Measurements from ENCODE around the gene MBD3L2.

The MBD3L2 gene

GRCh38 chr19:7063339-7063738, 14.2 kb downstream of the MBD3L2 start:
- DNase-seq (ENCODE audit: low read depth): no peak

GRCh38 chr19:7063764-7064418, 14.8 kb downstream of the MBD3L2 start:
- no peak for DNase-seq (ENCODE audit: low read depth)

DNA sequence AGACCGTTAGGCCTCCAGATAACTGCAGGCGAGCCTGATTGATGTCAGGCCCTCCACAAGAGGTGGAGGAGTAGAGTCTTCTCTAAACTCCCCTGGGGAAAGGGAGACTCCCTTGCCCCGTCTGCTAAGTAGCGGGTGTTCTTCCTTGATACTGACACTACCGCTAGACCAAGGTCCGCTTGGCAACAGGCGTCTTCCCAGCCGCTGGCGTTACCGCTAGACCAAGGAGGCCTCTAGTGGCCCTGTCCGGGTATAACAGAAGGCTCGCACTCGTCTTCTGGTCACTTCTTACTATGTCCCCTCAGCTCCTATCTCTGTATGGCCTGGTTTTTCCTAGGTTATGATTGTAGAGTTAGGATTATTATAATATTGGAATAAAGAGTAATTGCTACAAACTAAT, 18.0 kb downstream of the MBD3L2 start:
- DNase-seq (ENCODE audit: low read depth): peak; percentile 22

DNA sequence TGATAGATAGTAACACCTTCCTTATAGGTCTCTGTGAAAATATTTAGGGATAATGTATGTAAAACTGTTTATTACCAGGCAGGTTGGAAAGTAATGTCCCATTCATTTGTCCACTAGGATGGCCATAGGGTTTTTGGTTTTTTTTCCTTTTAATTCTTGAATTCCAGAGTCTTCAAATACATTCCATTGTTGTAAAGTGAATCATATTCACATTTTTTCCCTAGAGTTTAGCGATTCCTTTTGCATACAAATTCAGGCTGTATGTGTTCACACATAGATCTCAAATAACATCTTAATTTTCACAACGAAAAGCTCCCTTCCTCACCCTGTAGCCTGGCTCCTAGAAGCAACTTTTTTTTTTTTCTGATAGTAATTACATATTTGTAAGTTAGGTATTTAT, 18.6 kb downstream of the MBD3L2 start:
- DNase-seq (ENCODE audit: low read depth): peak; percentile 49

DNA sequence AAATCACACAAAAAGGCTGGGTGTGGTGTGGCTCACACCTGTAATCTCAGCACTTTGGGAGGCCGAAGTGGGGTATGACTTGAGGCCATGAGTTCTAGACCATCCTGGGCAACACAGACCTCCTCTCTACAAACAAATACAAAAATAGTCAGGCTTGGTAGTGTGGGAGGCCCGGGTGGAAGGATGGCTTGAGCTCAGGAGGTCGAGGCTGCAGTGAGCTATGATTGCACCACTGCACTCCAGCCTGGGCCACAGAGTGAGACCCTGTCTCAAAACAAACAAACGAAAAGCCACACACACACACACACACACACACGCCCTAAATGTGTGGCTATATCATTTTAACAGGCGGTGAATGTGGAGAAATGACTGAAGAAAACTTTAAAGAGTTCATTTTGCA, 19.5 kb downstream of the MBD3L2 start:
- no peak for DNase-seq (ENCODE audit: low read depth)

GRCh38 chr19:7069042-7069903, 20.2 kb downstream of the MBD3L2 start, which contains the start of gene ZNF557:
Gene ZNF557 (plus strand): TSS chr19:7069703. CDS start chr19:7075075, 5,372 bp downstream.
- peak; percentile 98 for DNase-seq (ENCODE audit: low read depth)

- peak; percentile 33 for DNase-seq (ENCODE audit: low read depth)
Measured at GRCh38 chr19:7069904-7070226, 20.7 kb downstream of the MBD3L2 start.

DNA sequence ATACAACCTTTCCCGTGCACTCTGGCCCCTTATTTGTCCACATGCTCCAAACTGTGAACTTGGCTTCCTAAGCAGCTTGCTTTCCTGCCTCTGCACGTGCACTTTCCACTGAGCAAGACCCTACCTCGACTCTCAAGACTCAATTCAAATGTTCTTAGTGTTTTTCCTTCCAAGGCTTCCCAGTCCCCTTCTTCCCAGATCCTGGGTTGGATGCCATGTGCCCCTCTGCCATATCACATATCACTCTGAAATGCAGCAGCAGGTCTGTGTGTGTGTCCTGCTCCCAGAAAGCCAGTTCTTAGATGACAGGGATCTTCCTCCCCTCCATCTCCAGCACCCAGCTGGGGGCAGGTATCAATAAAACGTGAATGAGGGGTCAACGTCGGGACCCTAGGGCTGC, 23.4 kb downstream of the MBD3L2 start:
- no peak for DNase-seq (ENCODE audit: low read depth)

- no peak for DNase-seq (ENCODE audit: low read depth)
Measured at GRCh38 chr19:7074705-7075282, 25.7 kb downstream of the MBD3L2 start.

DNA sequence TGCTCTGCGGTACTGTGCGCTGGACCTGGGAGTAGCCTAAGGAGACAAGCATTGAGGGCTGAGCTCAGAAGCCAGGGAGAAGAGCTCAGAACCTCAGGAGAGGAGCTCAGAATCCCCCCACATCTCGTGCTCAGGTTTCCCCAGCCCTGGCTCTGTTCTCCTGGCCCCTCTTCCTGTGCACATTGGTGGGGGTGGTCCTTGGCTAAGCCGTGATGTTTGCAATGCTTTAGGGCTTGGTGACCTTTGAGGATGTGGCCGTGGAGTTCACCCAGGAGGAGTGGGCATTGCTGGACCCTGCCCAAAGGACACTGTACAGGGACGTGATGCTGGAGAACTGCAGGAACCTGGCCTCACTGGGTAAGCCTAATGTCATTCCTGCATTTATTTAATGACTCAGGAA, 27.0 kb downstream of the MBD3L2 start:
- no peak for DNase-seq (ENCODE audit: low read depth)

GRCh38 chr19:7078008-7078407, 28.9 kb downstream of the MBD3L2 start:
- DNase-seq (ENCODE audit: low read depth): peak; percentile 7

DNA sequence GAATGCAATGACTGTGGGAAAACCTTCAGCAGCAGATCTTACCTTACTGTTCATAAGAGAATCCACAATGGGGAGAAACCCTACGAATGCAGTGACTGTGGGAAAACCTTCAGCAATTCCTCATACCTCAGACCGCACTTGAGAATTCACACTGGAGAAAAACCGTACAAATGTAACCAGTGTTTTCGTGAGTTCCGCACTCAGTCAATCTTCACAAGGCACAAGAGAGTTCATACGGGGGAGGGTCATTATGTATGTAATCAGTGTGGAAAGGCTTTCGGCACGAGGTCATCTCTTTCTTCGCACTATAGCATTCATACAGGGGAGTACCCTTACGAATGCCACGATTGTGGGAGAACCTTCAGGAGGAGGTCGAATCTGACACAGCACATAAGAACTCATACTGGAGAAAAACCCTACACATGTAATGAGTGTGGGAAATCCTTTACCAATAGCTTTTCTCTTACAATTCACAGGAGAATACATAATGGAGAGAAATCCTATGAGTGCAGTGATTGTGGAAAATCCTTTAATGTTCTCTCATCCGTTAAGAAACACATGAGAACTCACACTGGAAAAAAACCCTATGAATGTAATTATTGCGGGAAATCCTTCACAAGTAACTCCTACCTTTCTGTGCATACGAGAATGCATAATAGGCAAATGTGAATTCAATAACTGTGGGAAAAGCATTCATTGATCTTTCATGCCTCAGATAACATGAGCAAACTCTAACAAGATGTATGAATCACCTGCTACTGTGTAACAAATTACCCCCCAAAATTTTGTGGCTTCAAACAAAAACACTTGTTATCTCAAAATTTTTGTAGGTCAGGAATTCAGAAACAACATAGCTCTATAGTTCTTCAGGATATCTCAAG, 34.2 kb downstream of the MBD3L2 start:
- DNase-seq (ENCODE audit: low read depth): peak; percentile 25

- DNase-seq (ENCODE audit: low read depth): no peak
Measured at GRCh38 chr19:7088999-7089398, 39.9 kb downstream of the MBD3L2 start.

GRCh38 chr19:7098096-7098495, 49.0 kb downstream of the MBD3L2 start:
- no peak for DNase-seq (ENCODE audit: low read depth)

DNA sequence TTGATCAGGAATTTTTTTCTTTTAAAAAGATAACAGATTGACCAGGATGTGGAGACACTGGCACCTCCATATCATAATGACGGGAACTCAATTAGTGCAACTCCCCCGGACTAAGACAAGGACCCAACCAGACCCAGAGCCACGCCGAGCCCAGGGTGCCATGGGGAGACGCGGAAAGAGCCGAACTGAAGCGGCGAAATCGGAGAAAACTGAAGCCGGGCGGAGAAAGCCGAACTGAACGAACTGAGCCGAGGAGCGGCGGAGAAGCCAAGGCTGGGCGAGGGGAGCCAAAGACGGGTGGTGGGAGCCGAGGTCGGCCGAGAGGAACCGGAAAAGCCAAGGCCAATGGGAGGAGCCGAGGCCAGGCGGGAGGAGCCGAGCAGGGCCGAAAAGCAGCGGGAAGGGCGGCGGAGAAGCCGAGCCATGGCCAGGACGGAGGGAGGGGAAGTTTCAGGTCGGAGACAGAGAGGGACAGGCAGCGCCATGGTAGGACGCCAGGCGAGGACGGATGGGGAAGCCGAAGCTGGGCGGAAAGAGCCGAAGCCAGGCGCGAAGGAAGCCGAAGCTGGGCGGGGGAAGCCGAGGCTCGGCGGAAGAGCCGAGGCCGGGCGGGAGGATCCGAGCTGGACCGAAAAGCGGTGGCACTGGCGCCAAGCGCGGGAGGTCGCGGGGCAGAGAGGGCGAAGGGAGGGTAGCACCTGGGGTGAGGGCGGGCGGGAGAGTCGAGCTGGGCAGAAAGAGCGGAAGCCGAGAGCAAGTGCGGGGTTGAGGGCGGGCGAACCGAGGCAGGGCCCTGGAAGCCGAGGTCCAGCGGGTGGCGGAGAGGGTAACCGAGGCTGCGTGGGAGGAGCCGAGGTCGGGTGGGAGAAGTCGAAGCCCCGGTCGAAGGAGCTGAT, 49.8 kb downstream of the MBD3L2 start:
- DNase-seq (ENCODE audit: low read depth): peak; percentile 91

DNA sequence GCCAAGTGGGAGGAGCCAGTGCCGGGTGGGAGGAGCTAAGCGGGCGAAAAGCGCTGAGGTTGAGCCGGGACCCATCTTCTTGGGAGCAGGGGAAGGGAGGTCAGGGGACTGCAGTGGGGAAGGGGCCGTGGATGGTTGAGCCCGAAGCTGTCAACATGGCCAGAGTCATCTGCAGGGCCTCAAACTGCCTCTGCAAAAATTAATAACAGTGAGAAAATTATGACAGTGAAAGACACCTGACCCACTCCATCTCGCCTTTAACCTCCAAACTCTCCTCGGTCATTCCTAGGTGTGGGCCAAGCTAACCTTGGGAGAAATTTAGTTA, 50.4 kb downstream of the MBD3L2 start:
- DNase-seq (ENCODE audit: low read depth): no peak
